Kidney tubule cell (primary cell): ENCODE measurements around the gene GARIN3.
"Not testable (repeated sequence)": the region's sequence is repeated elsewhere in the genome, so short reads cannot be mapped to it uniquely, and the experiment has no call there.

Experiments used
- DNase-seq: peaks from one replicate; pipeline ENCODE4 v3.0.0-alpha.2; 2018; ENCODE audit warnings: low spot score

GARIN3 gene

DNA sequence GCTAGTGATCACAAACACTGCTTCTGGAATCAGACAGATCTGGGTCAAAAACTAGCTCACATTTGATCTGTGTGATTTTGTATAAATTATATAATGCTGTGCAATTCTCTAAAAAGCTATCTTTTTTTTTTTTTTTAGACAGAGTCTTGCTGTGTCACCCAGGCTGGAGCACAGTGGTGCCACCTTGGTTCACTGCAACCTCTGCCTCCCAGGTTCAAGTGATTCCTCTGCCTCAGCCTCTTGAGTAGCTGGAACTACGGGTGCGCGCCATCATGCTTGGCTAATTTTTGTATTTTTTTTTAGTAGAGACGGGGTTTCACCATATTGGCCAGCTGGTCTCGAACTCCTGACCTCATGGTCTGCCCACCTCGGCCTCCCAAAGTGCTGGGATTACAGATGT is 19.1 kb upstream of the GARIN3 start:
- DNase-seq: not testable (repeated sequence)

DNA sequence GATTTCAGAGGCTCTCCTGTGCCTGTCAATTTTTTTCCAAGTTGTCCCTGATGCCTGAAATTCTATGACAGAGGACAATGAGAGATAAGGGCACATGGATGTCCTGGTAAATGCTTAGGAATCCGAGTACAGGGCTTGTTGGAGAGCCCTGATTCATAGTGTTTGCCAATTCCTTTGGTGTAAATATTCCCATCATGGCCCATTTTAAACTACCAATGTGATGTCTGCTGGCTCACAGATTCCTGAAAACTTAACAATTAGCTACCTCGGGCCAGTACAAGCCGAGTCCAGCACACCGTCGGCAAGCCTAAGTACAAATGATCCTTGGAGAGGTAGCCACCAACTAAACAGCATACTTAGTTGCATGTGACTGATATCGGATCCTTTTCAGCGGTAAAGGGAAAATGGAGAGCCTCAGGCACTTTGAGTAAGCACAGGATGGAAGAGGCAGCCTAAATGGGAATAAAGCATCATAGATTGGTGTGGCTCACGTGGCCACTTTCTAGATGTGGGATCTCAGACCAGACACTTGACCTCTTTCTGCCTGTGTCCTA is 18.1 kb upstream of the GARIN3 start:
- DNase-seq: no peak

DNA sequence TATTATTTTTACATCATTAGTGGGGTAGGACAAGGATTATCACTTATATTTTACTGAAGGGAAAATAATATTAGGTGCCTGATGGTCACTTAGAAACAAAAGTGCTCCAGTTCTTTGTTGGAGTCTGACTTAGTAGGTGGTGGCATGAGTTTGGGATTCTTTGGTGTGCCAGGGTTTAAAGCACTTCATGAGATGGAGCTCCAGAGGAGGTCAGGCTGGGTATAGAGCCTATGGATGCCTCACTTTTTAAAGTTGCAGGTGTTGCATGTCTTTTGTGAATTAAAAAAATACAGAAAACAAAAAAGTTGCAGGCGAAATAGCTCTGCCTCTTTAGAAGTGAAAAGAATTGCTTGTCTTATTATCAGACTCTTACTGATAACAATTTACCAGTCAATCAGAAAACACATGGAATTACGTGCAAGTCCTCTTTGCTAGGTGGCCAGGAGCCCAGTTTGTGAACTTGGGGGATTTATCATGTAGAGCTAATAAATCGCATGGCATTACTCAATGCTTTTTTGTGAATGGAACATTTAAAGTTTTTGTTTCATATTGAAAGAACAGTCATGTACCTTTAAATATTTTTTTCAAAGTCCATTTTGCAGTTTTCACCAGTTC is 16.2 kb upstream of the GARIN3 start:
- no peak for DNase-seq

DNA sequence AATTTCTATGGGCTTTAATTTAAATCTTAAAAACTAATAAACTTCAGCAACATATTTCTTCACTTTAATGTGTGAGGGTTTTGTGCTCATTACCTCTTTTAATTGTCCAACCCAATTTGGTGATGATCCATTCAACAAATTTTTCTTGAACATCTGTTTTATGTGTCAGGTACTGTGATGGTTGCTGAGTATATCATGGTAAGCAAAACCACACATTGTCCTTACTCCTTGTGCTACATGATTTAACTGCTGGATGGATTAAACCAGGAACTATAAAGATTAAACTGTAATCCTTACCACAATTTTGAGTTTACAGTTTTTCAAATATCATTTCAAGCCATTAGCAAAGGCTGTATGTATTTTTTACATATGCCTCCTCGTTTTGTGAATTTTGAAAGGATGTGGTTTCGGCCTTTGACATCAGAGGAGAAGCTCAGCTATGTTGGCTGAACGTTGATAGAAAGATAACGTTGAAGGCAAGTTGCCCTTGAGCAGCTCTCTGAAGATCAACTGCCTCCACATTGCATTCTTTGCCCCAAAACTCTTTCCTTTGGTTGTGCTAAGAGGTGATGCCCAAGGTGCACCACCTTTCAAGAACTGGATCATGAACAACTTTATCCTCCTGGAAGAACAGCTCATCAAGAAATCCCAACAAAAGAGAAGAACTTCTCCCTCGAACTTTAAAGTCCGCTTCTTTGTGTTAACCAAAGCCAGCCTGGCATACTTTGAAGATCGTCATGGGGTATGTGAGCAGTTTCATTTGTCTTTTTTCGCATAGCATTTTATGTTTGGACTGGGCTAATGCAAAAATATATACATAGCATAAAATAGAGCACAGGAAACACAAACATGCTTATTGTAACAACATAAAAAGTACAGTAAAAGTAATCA is 14.6 kb upstream of the GARIN3 start, which contains the start of gene ITK:
TSS of gene ITK (plus strand) at position 467 of the 891 bp plus-strand sequence. CDS start at position 605, 138 bp downstream.
- DNase-seq: no peak

DNA sequence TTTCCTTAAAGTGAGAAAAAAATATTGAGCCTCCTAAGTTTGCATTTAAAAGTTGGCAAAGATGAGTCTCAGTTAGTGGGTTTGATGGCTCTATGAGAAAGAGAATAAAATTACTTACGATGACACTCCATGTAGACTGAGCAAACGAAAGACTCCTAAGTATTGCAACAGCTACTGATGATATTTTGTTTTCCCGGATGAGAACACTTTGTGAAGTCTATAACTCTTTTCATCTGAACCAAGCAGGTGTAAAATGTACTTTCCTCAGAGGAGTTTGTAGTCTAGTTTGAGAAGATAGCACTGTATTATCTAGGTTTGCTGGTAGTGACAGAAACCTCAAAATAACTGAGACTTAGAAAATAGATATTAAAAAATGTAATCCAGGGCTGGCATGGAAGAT is 12.9 kb upstream of the GARIN3 start:
- no peak for DNase-seq

DNA sequence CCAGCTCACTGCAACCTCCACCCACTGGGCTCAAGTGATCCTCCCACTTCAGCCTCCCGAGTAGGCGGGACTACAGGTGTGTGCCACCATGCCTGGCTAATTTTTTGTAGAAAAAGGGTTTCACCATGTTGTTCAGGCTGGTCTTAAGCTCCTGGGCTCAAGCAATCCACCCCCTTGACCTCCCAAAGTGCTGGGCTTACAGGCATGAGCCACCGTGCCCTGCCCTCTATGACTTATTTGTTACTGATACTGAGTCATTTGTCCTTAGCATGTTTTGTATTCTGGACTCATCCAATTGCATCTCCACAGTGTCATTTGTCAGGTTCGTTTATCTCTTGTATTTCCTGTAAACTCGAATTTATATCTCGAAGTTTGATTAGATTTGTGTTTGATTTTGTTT is 11.9 kb upstream of the GARIN3 start:
- no peak for DNase-seq

DNA sequence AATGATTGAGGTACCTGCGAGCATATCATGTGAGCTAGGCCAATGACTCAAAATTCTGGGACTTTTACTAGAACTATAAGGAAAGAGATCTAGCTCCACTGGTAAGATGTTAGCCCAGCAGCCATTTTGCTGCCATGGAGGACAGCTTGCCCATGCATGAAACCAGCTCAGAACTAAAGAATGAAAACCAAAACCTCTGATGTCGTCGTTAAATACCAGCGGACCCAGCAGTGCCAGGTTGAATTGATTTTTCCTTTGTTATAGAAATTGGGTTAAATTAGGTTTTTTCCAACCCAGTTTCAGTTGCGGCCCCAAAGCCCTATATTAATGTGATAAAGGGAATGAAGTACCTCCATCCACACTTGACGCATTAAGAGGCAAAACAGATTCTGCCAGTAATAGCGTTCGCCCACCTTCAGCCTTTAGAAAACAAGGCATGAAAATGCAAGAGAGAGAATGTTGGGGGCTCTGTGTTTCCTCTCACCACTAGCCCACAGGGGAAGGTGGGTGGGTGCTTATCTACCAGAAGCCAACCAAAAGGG is 9.1 kb upstream of the GARIN3 start:
- peak; percentile 7 for DNase-seq

DNA sequence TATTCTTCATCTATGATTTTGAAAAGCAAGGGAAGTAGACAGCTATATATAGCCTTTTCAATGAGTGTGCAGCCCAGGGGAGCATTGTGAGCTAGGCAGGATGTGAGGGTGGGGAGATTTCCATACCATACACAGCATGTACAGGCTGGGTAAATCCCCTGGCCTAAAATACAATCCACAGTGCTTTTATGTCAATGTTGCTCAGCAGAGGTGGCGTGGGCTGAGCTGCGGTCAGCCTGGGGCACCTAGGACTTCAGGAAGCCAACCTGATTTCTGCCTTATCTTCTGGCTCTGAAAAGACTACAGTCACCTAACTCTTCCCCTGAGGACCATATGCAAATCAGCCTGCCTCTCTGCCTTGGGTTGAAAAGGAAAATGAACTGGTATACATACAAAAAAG is 6.3 kb upstream of the GARIN3 start:
- no peak for DNase-seq

DNA sequence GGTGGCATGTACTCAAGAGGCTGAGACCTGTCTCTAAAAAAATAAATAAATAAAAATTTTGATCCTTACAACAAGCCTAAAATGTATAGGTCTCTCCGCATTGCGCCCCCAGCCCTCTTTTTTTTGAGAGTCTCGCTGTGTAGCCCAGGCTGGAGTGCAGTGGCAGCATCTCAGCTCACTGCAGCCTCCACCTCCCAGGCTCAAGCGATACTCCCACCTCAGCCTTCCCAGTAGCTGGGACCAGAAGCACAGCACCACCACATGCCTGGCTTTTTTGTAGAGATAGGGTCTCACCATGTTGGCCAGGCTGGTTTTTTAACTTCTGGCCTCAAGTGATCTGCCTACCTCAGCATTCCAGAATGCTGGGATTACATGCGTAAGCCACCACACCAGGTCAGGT is 2.2 kb upstream of the GARIN3 start:
- DNase-seq: no peak

DNA sequence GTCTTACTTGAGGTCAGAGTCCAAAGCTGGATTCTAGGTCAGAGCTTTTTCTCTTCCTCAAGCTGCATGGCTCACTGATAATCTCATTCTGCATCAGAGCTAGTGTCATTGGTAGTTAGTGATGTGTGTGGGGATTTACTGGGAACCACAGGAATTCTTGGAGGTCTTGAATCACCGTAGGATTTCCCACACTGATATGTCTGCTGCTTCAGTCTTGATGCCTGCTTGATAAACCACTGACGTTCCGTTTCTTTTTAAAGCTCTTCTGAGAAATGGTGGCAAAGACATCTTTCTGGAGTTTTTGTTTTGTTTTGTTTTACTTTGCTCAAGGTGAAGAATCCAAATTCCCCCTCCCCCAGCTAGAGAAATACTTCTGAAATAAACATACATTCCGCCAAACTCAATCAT is 1.2 kb upstream of the GARIN3 start:
- peak; percentile 86 for DNase-seq

DNA sequence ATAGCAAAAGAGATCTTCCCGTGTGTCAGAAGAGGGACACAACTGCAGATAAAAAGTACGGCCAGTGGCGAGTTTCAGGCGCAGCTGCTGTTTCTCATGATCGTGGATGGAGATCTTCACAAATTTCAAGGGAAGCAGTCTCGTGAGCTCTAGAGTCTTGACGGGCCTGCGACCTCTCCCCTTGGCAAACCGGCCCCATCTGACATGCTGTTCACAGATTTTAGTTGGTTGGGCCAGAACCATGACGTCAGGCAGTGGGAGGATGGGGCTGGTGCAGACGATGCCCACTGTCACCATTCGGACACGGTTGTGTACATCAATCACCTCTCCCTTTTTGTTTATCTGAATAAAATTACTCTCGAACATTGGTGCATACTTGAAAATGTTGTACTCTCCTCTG is 396 bp downstream of the GARIN3 start:
- no peak for DNase-seq

DNA sequence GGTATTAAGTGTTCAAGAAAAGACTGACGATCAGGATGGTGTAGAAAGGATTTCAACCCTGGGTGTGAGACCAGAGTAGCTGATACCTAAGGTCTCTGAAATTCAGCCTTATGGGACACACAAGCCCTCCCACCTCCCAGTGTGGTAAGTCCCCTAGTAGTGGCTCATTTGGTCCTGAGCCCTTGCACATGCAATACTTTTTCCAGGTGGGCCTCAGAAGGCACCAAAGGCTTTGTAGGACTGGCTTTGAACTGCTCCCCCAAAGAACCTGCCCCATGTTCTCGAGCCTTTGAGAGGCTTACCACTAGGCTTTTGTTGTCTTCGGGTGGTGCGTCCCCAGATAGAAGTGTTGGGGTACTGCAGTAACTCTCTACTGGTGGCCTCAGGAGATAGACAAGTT is 803 bp downstream of the GARIN3 start:
- no peak for DNase-seq

DNA sequence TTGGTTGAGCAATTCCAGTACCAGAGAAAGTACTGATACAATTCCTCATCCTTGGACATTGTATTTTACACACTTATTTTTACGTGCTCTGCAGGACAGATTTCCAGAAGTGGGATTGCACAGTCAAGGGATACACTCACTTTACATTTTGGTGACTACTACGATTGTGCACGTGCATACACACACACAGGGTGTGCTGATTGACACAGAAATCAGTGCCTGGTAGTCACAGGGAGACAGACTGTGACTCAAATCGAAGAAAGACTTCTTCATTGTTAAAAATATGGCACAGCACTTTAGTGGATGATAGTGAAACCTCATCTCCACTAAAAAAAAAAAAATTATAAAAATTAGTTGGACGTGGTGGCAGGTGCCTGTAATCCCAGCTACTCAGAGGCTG is 1.5 kb downstream of the GARIN3 start:
- DNase-seq: no peak

DNA sequence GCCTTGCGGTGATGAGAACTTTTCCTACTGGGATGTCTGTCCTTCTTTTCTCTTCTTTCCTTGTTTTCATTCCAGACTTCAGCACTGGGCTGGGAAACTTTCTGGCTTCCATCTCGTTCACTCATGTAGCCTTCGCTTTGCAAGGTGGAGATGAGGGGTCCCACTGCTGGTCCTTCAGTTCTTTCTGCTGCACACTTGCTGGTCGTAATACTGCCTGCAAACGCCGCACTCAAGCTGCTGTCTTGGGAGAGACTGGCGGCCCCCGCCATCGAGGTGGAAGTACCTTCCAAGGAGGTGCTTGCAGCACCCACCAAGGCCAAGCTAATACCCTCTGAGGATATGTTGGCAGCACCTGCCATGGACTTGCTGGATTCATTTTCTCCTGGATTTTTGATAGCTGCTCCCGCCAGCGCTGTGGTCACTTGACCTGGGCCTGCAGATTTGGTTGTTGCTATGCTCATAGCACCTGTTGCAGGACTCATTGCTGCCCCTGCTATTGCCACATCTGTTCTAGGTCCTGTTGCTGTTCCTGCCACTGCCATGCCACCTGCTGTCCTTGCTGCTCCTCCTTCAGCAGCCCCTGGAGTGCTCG is 3.0 kb downstream of the GARIN3 start:
- DNase-seq: no peak

DNA sequence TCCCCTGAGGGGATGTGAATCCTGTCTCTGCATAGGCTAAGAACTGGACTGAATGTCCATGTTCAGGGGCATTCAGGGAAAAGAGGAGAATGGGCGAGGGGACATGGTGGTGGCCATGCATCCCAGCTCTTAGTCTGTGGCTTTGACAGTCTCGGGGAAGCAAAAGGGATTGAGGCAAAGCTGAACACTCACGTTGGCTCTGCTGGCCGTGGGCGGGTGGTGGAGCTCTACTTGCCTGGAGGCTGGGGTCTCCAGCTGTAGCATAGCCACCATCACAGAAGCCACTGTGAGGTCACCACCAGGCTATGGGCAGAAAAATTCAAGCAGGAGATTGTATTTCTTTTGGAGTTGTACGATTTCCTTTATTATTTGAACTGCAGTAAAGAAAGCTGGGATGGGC is 4.1 kb downstream of the GARIN3 start:
- DNase-seq: no peak

DNA sequence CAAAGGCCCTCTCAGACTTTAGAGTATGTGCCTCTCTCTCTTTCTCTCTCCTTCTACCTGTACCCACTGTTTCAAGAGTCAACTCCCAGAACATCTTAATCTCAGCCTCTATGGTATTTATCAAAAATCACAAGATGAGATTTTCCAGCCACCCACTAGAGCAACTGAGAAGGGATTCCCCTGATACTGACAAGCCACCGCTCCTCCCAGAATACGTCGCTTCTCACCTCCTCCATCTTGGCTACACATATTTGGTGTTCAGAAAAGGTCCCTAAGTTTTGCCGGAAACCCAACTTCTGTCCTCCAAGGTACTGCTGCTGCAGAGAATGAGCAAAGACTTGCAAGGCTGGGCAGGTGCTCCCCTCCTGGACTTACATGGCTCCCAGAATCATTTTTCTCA is 6.1 kb downstream of the GARIN3 start:
- no peak for DNase-seq

DNA sequence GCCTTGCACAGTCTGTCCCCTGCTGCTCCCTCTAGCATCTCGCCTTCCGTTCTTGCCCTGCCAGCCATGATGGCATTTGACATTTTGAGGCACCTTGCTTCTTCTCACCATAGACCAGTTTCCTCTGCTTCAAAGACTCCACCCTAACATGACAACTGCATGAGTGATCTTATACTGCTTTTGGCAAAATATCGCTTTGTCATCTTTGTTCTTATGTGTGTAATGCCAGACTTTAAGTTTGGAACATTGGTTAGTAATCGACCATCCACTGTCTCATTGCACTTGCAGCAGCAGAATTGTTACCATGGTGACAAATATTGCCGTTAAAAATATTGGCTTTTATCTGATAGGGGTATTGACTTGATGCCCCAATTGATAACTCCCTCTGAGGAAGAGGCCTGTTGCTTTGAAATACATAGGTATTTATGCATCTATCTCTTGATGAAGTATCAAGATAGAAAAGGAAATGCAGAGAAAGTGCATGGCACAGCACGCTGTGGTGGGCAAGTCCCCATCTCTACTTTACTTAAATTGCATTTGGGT is 6.8 kb downstream of the GARIN3 start:
- DNase-seq: no peak

DNA sequence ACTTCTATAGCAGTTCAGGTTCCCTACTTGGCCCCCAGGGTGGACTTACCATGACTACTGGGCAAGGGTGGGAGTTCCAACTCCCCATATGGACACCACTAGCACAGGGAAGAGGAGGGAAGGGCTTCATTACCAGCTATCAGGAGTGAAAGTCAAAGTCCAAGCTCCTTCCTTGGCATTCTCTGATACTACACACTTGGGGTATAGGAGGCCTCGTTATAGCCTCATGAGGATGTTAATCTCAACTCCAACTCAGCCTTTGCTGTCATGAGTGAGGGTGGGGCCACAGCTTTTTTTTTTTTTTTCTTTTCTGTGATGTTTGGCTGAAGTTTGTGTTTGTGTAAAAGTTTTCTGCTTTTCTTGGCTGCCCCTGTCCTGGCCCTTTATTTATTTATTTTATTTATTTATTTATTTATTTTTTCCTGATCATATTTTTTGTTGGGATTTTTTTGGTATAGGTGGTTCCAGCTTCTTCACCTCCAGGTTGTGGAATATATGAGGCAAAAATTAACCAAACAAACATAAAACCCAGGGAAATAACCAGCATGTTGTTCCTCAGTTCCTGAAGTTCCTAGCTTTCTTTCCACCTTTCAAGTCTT is 8.7 kb downstream of the GARIN3 start:
- no peak for DNase-seq

DNA sequence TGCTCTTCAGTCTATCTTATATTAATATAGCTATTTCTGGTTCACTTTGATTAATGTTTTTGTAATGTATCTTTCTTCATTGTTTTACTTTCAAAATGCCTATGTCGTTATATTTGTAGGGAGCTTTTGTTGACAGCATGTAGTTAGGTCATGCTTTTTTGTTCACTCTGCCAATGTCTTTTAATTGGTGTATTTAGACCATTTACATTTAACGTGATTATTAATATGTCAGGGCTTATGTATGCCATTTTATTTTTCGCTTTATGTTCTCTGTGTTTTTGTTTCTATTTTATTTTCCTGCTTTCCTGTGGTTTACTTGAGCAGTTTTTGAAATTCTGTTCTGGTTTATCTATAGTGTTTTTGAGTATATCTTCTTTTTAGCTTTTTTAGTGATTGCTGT is 10.8 kb downstream of the GARIN3 start:
- DNase-seq: no peak

DNA sequence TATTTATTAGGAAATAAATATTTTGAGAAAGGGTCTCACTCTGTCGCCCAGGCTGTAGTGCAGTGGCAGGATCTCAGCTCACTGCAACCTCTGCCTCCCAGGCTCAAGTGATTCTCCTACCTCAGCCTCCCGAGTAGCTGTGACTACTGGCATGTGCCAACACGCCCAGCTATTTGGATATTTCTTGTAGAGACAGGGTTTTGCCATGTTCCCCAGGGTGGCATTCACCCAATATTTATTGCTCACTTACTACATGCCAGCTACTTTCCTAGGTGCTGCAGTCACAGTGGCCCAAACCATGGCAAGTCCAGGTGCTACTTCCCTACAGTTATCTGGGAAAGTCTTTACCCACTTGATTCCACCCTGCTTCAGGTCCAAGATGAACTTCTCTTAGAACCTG is 15.1 kb downstream of the GARIN3 start:
- DNase-seq: no peak

DNA sequence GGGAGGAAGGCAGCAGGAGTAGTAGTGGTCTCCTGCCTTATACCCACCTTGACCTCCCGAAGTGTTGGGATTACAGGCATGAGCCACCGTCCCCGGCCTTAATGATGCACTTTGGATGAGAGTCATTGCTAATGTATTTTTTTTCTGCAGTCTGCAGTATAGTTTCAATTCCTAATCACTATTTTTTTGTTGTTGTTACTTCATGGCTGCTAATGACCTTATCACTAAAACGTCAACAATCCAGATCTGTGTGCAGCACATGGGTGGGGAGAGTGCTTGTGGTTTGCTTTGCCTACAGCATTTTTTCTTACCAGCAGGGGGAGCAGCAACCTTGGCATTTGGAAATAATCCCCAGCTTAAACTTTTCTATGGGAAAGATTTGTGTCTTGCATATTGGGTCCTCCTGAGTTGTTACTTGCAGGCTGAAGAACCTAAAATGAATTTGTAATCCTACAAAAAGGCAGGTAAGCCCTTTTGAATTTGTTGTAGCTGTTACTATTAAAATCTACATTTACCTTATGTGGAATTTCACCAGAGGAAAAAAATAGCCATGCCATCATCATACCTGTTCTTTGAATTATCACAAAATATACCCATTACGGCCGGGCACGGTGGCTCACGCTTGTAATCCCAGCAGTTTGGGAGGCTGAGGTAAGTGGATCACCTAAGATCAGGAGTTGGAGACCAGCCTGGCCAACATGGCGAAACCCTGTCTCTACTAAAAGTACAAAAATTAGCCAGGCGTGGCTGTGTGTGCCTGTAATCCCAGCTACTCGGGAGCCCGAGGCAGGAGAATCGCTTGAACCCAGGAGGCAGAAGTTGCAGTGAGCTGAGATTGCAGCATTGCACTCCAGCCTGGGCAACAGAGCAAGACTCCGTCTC is 17.1 kb downstream of the GARIN3 start:
- DNase-seq: peak; percentile 68
